ENCODE measurements around the gene CCDC171. TPM values are rescaled to one million over a fixed set of nuclear protein-coding genes. Genes with fewer than 3 reads are reported as not detected.
A peak's percentile ranks its signal among the peaks of the same experiment; 100 is the strongest.

Gene CCDC171
- total and polyA plus RNA-seq, 2 of the 13 experiments (the other 11 are each of a cell fraction or from before 2014, with no cell fraction given) = 0.95 to 2.5 TPM

DNA sequence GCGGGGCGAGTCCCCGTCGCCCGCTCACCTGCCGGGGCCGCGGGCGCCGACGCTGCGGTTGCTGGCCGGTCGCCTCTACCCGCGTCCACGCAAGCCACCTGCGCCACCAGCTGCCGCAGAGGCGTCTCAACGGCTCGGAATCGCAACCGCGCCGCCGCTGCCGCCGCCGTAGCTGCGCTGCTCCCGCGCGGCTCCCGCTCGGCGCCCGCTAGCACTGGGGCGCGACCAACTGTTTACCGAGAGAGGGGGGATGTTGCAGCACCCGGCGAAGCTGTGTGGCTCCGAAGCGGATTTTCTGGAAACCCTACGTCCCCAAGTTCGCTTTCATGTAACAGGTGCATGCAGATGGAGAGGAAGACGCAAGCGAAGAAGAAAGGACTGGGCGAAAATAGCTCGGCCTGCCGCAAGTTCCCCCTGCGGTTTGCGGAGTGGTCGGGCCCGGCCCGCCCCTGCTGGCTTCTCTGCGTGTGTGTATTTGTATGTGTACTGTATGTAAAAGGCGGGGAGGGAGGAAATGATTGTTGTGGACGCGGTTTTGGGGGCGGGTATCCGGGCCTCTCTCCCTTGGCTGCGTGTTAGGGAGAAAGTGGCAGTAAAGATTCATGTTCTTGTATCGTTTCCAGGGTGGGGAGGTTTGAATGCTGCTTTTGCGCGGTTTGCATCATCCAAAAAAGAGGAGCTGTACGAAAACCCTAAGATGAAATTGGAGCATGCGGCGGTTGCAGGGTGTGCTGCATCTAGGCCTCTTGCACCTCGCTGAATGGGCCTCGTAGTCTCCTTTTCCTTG is 41.9 kb upstream of the CCDC171 start, which contains the start of gene PSIP1 (continued):
- TF ChIP-seq, protein P1, sequence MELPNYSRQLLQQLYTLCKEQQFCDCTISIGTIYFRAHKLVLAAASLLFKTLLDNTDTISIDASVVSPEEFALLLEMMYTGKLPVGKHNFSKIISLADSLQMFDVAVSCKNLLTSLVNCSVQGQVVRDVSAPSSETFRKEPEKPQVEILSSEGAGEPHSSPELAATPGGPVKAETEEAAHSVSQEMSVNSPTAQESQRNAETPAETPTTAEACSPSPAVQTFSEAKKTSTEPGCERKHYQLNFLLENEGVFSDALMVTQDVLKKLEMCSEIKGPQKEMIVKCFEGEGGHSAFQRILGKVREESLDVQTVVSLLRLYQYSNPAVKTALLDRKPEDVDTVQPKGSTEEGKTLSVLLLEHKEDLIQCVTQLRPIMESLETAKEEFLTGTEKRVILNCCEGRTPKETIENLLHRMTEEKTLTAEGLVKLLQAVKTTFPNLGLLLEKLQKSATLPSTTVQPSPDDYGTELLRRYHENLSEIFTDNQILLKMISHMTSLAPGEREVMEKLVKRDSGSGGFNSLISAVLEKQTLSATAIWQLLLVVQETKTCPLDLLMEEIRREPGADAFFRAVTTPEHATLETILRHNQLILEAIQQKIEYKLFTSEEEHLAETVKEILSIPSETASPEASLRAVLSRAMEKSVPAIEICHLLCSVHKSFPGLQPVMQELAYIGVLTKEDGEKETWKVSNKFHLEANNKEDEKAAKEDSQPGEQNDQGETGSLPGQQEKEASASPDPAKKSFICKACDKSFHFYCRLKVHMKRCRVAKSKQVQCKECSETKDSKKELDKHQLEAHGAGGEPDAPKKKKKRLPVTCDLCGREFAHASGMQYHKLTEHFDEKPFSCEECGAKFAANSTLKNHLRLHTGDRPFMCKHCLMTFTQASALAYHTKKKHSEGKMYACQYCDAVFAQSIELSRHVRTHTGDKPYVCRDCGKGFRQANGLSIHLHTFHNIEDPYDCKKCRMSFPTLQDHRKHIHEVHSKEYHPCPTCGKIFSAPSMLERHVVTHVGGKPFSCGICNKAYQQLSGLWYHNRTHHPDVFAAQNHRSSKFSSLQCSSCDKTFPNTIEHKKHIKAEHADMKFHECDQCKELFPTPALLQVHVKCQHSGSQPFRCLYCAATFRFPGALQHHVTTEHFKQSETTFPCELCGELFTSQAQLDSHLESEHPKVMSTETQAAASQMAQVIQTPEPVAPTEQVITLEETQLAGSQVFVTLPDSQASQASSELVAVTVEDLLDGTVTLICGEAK (IDR thresholded peaks at IDR 0.05) = no peak
- TF ChIP-seq, protein P1 (CRISPR knock-in tag; IDR thresholded peaks at IDR 0.05) = no peak
- TF ChIP-seq ZNF616 (CRISPR knock-in tag; IDR thresholded peaks at IDR 0.05; ENCODE audit: low read depth) (no peak), ISX (CRISPR knock-in tag; conservative IDR thresholded peaks at IDR 0.05) (peak; percentile 59; the same call in 1 of the 2 replicates), LCORL (IDR thresholded peaks at IDR 0.05) (no peak), LCORL (CRISPR knock-in tag; IDR thresholded peaks at IDR 0.05) (no peak; the same call in 1 of the 2 replicates), IRF9 (CRISPR knock-in tag; IDR thresholded peaks at IDR 0.05; ENCODE audit: borderline replicate concordance) (peak; percentile 80; the same call in 1 of the 2 replicates), HNRNPUL1 (IDR thresholded peaks at IDR 0.05; ENCODE audit: low read depth, low read length) (no peak), HNRNPL (IDR thresholded peaks at IDR 0.05; ENCODE audit: low read depth, low read length) (no peak)
- TF ChIP-seq, protein P2, sequence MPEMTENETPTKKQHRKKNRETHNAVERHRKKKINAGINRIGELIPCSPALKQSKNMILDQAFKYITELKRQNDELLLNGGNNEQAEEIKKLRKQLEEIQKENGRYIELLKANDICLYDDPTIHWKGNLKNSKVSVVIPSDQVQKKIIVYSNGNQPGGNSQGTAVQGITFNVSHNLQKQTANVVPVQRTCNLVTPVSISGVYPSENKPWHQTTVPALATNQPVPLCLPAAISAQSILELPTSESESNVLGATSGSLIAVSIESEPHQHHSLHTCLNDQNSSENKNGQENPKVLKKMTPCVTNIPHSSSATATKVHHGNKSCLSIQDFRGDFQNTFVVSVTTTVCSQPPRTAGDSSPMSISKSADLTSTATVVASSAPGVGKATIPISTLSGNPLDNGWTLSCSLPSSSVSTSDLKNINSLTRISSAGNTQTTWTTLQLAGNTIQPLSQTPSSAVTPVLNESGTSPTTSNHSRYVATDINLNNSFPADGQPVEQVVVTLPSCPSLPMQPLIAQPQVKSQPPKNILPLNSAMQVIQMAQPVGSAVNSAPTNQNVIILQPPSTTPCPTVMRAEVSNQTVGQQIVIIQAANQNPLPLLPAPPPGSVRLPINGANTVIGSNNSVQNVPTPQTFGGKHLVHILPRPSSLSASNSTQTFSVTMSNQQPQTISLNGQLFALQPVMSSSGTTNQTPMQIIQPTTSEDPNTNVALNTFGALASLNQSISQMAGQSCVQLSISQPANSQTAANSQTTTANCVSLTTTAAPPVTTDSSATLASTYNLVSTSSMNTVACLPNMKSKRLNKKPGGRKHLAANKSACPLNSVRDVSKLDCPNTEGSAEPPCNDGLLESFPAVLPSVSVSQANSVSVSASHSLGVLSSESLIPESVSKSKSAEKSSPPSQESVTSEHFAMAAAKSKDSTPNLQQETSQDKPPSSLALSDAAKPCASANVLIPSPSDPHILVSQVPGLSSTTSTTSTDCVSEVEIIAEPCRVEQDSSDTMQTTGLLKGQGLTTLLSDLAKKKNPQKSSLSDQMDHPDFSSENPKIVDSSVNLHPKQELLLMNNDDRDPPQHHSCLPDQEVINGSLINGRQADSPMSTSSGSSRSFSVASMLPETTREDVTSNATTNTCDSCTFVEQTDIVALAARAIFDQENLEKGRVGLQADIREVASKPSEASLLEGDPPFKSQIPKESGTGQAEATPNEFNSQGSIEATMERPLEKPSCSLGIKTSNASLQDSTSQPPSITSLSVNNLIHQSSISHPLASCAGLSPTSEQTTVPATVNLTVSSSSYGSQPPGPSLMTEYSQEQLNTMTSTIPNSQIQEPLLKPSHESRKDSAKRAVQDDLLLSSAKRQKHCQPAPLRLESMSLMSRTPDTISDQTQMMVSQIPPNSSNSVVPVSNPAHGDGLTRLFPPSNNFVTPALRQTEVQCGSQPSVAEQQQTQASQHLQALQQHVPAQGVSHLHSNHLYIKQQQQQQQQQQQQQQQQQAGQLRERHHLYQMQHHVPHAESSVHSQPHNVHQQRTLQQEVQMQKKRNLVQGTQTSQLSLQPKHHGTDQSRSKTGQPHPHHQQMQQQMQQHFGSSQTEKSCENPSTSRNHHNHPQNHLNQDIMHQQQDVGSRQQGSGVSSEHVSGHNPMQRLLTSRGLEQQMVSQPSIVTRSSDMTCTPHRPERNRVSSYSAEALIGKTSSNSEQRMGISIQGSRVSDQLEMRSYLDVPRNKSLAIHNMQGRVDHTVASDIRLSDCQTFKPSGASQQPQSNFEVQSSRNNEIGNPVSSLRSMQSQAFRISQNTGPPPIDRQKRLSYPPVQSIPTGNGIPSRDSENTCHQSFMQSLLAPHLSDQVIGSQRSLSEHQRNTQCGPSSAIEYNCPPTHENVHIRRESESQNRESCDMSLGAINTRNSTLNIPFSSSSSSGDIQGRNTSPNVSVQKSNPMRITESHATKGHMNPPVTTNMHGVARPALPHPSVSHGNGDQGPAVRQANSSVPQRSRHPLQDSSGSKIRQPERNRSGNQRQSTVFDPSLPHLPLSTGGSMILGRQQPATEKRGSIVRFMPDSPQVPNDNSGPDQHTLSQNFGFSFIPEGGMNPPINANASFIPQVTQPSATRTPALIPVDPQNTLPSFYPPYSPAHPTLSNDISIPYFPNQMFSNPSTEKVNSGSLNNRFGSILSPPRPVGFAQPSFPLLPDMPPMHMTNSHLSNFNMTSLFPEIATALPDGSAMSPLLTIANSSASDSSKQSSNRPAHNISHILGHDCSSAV (CRISPR knock-in tag; IDR thresholded peaks at IDR 0.05; ENCODE audit: borderline replicate concordance) = no peak

Measured in HepG2 (cell line).